WTC11 (cell line): ENCODE data around the gene CYB5D1. TPM values are rescaled to one million over a fixed set of nuclear protein-coding genes. Genes with fewer than 3 reads are reported as not detected.
A peak's percentile ranks its signal among the peaks of the same experiment; 100 is the strongest.

Source experiments
- ATAC-seq: fragments of 200-7000 bp; cut with Tn5 transposase; 2 replicates; pipeline ENCODE4 v1.10.0; 2021; ENCODE audit warnings: mild to moderate bottlenecking, moderate library complexity
- CTCF ChIA-PET: fragments of 300-600 bp; sonication (Branson Sonifier 250); formaldehyde crosslinking; loops from one replicate; lab custom pipeline; 2021; ENCODE audit warnings: antibody characterized with exemption; lab: Charles Lee
- POLR2A ChIA-PET: fragments of 350-600 bp; sonication (Branson Sonifier 250); formaldehyde crosslinking; loops from one replicate; lab custom pipeline; 2021; ENCODE audit warnings: antibody characterized with exemption; lab: Charles Lee
- DNase-seq: peaks from one replicate; pipeline ENCODE4 v3.0.0; 2021; ENCODE audit warnings: low spot score
- H3K27ac Mint-ChIP-seq: 2 replicates; pipeline ENCODE4 v1.8.0; 2021; ENCODE audit warnings: mixed read lengths
- H3K27me3 Mint-ChIP-seq: 2 replicates; pipeline ENCODE4 v1.8.0; 2021; ENCODE audit warnings: low read depth, mild to moderate bottlenecking, moderate library complexity, mixed read lengths
- H3K36me3 Mint-ChIP-seq: 2 replicates; pipeline ENCODE4 v1.8.0; 2021; ENCODE audit warnings: mixed read lengths
- H3K4me1 Mint-ChIP-seq: 2 replicates; pipeline ENCODE4 v1.8.0; 2022; ENCODE audit warnings: mixed read lengths
- H3K4me3 Mint-ChIP-seq: 2 replicates; pipeline ENCODE4 v1.8.0; 2021; ENCODE audit warnings: mild to moderate bottlenecking, moderate library complexity, mixed read lengths
- H3K9me3 Mint-ChIP-seq: 2 replicates; pipeline ENCODE4 v1.8.0; 2021; ENCODE audit warnings: mixed read lengths
- FOXJ3 ChIP-seq: sonication (generic); formaldehyde crosslinking; IDR thresholded peaks from 2 replicates; pipeline ENCODE4 v1.9.0; 2021; ENCODE audit warnings: missing genetic modification reagents, mild to moderate bottlenecking, borderline replicate concordance
- KAT7 ChIP-seq: sonication (generic); formaldehyde crosslinking; IDR thresholded peaks from 2 replicates; pipeline ENCODE4 v1.8.1; 2023; ENCODE audit warnings: missing genetic modification reagents, mild to moderate bottlenecking, borderline replicate concordance
- MXD4 ChIP-seq: fragments of 250-450 bp; sonication (Bioruptor Pico); IDR thresholded peaks from 2 replicates; pipeline ENCODE4 v1.8.0; 2021; ENCODE audit warnings: mild to moderate bottlenecking, moderate library complexity, borderline replicate concordance
- MYBL2 ChIP-seq: sonication (generic); formaldehyde crosslinking; IDR thresholded peaks from 2 replicates; pipeline ENCODE4 v1.8.1; 2023; ENCODE audit warnings: mild to moderate bottlenecking, moderate library complexity, missing genetic modification reagents
- NR3C1 ChIP-seq: sonication (generic); formaldehyde crosslinking; conservative IDR thresholded peaks from 2 replicates; pipeline ENCODE4 v1.8.1; 2023; ENCODE audit warnings: low read depth, mild to moderate bottlenecking, missing genetic modification reagents
- SMAD3 ChIP-seq: sonication (generic); formaldehyde crosslinking; IDR thresholded peaks from 2 replicates; pipeline ENCODE4 v1.8.0; 2022; ENCODE audit warnings: missing genetic modification reagents, mild to moderate bottlenecking, borderline replicate concordance
- SOX15 ChIP-seq: fragments of 250-450 bp; sonication (Bioruptor Pico); IDR thresholded peaks from 2 replicates; pipeline ENCODE4 v1.9.0; 2021; ENCODE audit warnings: mild to moderate bottlenecking
- TCF7 ChIP-seq: sonication (generic); formaldehyde crosslinking; IDR thresholded peaks from 2 replicates; pipeline ENCODE4 v1.8.0; 2022; ENCODE audit warnings: mild to moderate bottlenecking, low read depth, missing genetic modification reagents, moderate library complexity
- ZNF232 ChIP-seq: sonication (generic); formaldehyde crosslinking; IDR thresholded peaks from 2 replicates; pipeline ENCODE4 v1.8.0; 2022; ENCODE audit warnings: mild to moderate bottlenecking, missing genetic modification reagents
- ZNF263 ChIP-seq: sonication (generic); formaldehyde crosslinking; IDR thresholded peaks from 2 replicates; pipeline ENCODE4 v1.8.1; 2022; ENCODE audit warnings: low read depth, mild to moderate bottlenecking, moderate library complexity, missing genetic modification reagents
- ZNF423 ChIP-seq: fragments of 250-450 bp; sonication (Bioruptor Pico); IDR thresholded peaks from 2 replicates; pipeline ENCODE4 v2.1.2; 2022; ENCODE audit warnings: mild to moderate bottlenecking, moderate library complexity
- ZNF671 ChIP-seq: fragments of 250-450 bp; sonication (Bioruptor Pico); IDR thresholded peaks from 2 replicates; pipeline ENCODE4 v1.8.0; 2021; ENCODE audit warnings: mild to moderate bottlenecking
- total RNA-seq: library from RNA; stranded (reverse); gene quantifications from 3 replicates; pipeline ENCODE4 v1.2.3, GENCODE V29; 2021
- TF ChIP-seq, protein P1 (sequence below): sonication (generic); formaldehyde crosslinking; IDR thresholded peaks from 2 replicates; pipeline ENCODE4 v1.8.0; 2023; ENCODE audit warnings: missing genetic modification reagents, mild to moderate bottlenecking, borderline replicate concordance
- TF ChIP-seq, protein P2 (sequence below): sonication (generic); formaldehyde crosslinking; IDR thresholded peaks from 2 replicates; pipeline ENCODE4 v1.8.1; 2023; ENCODE audit warnings: mild to moderate bottlenecking, missing genetic modification reagents
- TF ChIP-seq, protein P3 (sequence below): sonication (generic); formaldehyde crosslinking; IDR thresholded peaks from 2 replicates; pipeline ENCODE4 v1.8.1; 2022; ENCODE audit warnings: mild to moderate bottlenecking, moderate library complexity, missing genetic modification reagents
- TF ChIP-seq, protein P4 (sequence below): sonication (generic); formaldehyde crosslinking; IDR thresholded peaks from 2 replicates; pipeline ENCODE4 v1.8.0; 2022; ENCODE audit warnings: mild to moderate bottlenecking, missing genetic modification reagents
- TF ChIP-seq, protein P5 (sequence below): sonication (generic); formaldehyde crosslinking; IDR thresholded peaks from 2 replicates; pipeline ENCODE4 v1.8.1; 2023; ENCODE audit warnings: mild to moderate bottlenecking, missing genetic modification reagents, moderate library complexity
- TF ChIP-seq, protein P6 (sequence below): sonication (generic); formaldehyde crosslinking; IDR thresholded peaks from 2 replicates; pipeline ENCODE4 v1.8.0; 2023; ENCODE audit warnings: mild to moderate bottlenecking, missing genetic modification reagents
- TF ChIP-seq, protein P7 (sequence below): fragments of 200-600 bp; IDR thresholded peaks from 2 replicates; pipeline ENCODE4 v1.8.0; 2022; ENCODE audit warnings: antibody characterized with exemption
- TF ChIP-seq, protein P8 (sequence below): sonication (generic); formaldehyde crosslinking; conservative IDR thresholded peaks from 2 replicates; pipeline ENCODE4 v1.8.1; 2022; ENCODE audit warnings: mild to moderate bottlenecking, missing genetic modification reagents

Gene CYB5D1
- total RNA-seq, 1 experiment from 2014 or later, result 15.2 TPM

DNA sequence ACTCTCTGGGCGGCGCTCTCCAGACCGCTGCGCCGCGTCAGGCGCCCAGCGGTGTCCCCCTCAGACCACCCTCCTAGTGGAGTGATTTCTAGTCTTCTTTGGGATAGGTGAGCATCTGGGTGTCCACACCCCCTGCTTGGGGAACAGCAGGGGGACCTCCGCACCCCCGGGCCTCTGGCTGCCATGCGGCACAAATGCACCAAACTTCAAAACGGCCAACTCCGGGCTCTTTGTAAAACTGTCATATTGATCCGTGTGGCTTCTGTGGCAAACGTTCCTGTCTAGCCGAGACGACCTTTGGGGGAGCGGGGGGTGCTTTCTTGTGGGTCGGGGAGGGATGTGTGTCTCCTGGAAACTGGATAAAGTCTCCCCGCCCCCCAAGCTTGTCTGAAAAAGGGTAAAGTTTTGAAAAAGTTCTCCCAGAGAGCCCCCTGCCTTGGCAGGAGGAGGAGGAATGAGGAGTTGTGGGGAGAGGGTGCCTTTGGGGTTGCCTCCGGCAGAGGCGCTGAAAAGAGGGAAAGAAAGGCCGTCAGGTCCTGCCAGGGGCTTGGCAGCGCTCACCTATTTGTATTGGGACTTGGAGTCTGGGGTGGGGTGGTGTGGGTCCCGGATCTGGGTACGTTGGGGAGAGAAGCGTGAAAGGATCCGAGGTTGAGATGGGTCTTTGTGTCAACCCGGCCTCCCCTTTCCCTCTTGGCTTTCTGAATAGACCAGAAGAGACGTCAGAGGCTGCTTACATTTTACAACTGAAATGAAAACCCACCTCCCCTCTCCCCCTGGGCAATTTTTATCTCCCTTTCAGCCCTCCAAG, 28.6 kb downstream of the CYB5D1 start:
- Mint-ChIP-seq H3K4me1 (peaks cover 10% of the 10 kb centered on the region), H3K9me3 (no peaks in the 10 kb centered on the region), H3K36me3 (no peaks in the 10 kb centered on the region; the same call in 1 of the 2 replicates), H3K4me3 (no peak overlapping the region), H3K27ac (peak overlapping the region; percentile 81), H3K27me3 (no peaks in the 10 kb centered on the region; the same call in 1 of the 2 replicates)
- TF ChIP-seq, protein P1, sequence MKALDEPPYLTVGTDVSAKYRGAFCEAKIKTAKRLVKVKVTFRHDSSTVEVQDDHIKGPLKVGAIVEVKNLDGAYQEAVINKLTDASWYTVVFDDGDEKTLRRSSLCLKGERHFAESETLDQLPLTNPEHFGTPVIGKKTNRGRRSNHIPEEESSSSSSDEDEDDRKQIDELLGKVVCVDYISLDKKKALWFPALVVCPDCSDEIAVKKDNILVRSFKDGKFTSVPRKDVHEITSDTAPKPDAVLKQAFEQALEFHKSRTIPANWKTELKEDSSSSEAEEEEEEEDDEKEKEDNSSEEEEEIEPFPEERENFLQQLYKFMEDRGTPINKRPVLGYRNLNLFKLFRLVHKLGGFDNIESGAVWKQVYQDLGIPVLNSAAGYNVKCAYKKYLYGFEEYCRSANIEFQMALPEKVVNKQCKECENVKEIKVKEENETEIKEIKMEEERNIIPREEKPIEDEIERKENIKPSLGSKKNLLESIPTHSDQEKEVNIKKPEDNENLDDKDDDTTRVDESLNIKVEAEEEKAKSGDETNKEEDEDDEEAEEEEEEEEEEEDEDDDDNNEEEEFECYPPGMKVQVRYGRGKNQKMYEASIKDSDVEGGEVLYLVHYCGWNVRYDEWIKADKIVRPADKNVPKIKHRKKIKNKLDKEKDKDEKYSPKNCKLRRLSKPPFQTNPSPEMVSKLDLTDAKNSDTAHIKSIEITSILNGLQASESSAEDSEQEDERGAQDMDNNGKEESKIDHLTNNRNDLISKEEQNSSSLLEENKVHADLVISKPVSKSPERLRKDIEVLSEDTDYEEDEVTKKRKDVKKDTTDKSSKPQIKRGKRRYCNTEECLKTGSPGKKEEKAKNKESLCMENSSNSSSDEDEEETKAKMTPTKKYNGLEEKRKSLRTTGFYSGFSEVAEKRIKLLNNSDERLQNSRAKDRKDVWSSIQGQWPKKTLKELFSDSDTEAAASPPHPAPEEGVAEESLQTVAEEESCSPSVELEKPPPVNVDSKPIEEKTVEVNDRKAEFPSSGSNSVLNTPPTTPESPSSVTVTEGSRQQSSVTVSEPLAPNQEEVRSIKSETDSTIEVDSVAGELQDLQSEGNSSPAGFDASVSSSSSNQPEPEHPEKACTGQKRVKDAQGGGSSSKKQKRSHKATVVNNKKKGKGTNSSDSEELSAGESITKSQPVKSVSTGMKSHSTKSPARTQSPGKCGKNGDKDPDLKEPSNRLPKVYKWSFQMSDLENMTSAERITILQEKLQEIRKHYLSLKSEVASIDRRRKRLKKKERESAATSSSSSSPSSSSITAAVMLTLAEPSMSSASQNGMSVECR (CRISPR knock-in tag), result peak; percentile 26; the same call in 1 of the 2 replicates
- TF ChIP-seq ZNF423 (peak; percentile 78; the same call in 1 of the 2 replicates), MYBL2 (CRISPR knock-in tag) (no peak), SMAD3 (CRISPR knock-in tag) (no peak), SOX15 (CRISPR knock-in tag) (no peak), FOXJ3 (CRISPR knock-in tag) (no peak), NR3C1 (CRISPR knock-in tag) (no peak)
- TF ChIP-seq, protein P2, sequence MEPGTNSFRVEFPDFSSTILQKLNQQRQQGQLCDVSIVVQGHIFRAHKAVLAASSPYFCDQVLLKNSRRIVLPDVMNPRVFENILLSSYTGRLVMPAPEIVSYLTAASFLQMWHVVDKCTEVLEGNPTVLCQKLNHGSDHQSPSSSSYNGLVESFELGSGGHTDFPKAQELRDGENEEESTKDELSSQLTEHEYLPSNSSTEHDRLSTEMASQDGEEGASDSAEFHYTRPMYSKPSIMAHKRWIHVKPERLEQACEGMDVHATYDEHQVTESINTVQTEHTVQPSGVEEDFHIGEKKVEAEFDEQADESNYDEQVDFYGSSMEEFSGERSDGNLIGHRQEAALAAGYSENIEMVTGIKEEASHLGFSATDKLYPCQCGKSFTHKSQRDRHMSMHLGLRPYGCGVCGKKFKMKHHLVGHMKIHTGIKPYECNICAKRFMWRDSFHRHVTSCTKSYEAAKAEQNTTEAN, result no peak
- TF ChIP-seq, protein P3, sequence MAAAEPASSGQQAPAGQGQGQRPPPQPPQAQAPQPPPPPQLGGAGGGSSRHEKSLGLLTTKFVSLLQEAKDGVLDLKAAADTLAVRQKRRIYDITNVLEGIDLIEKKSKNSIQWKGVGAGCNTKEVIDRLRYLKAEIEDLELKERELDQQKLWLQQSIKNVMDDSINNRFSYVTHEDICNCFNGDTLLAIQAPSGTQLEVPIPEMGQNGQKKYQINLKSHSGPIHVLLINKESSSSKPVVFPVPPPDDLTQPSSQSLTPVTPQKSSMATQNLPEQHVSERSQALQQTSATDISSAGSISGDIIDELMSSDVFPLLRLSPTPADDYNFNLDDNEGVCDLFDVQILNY (CRISPR knock-in tag), result no peak
- TF ChIP-seq, protein P4, sequence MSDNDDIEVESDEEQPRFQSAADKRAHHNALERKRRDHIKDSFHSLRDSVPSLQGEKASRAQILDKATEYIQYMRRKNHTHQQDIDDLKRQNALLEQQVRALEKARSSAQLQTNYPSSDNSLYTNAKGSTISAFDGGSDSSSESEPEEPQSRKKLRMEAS (CRISPR knock-in tag), result 0 out of 2 replicates have a peak, but pooled peaks have one; percentile 15
- ChIA-PET POLR2A (no interaction called here), CTCF (interaction anchor here (0.7 to 1.3 kb wide), 3 partner anchors 30 to 131 kb away, joined by 3 to 5 read pairs (median 4); partner anchors contain the start of gene RNF227)
- ATAC-seq, result peak; percentile 10
- DNase-seq, result peak; percentile 46

DNA sequence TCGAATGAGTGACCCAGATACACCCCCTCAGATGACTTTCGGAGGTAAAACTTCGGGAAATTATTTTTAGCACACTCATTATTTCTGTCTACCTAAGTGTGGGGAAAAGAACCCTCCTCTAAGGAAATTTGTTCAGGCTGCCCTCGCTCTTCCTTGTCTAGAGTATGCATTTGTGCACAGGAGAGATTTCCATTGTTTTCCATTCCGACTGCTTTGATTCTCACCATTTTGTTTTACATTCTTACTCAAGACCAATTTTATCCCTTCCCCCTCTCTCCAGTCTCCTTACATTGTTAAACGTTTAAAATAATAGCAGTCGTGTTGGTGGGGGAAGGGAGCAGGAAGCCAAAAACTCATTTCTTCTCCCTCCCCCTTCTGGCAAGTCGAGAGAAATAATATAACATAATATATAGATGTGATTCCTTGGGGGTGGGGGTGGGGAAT, 29.3 kb downstream of the CYB5D1 start:
- Mint-ChIP-seq H3K27ac (no peak overlapping the region), H3K4me3 (no peak overlapping the region), H3K36me3 (no peaks in the 10 kb centered on the region; the same call in 1 of the 2 replicates), H3K27me3 (no peaks in the 10 kb centered on the region; the same call in 1 of the 2 replicates), H3K4me1 (peaks cover 10% of the 10 kb centered on the region), H3K9me3 (no peaks in the 10 kb centered on the region)
- no peak for ATAC-seq
- DNase-seq, result no peak
- ChIA-PET POLR2A (no interaction called here), CTCF (no interaction called here)
- TF ChIP-seq TCF7 (CRISPR knock-in tag) (no peak), SOX15 (CRISPR knock-in tag) (no peak), MXD4 (CRISPR knock-in tag) (no peak), ZNF263 (CRISPR knock-in tag) (no peak), ZNF671 (CRISPR knock-in tag) (no peak), KAT7 (no peak), ZNF232 (CRISPR knock-in tag) (no peak)
- TF ChIP-seq, protein P5, sequence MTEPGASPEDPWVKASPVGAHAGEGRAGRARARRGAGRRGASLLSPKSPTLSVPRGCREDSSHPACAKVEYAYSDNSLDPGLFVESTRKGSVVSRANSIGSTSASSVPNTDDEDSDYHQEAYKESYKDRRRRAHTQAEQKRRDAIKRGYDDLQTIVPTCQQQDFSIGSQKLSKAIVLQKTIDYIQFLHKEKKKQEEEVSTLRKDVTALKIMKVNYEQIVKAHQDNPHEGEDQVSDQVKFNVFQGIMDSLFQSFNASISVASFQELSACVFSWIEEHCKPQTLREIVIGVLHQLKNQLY (CRISPR knock-in tag), result no peak
- TF ChIP-seq, protein P6, sequence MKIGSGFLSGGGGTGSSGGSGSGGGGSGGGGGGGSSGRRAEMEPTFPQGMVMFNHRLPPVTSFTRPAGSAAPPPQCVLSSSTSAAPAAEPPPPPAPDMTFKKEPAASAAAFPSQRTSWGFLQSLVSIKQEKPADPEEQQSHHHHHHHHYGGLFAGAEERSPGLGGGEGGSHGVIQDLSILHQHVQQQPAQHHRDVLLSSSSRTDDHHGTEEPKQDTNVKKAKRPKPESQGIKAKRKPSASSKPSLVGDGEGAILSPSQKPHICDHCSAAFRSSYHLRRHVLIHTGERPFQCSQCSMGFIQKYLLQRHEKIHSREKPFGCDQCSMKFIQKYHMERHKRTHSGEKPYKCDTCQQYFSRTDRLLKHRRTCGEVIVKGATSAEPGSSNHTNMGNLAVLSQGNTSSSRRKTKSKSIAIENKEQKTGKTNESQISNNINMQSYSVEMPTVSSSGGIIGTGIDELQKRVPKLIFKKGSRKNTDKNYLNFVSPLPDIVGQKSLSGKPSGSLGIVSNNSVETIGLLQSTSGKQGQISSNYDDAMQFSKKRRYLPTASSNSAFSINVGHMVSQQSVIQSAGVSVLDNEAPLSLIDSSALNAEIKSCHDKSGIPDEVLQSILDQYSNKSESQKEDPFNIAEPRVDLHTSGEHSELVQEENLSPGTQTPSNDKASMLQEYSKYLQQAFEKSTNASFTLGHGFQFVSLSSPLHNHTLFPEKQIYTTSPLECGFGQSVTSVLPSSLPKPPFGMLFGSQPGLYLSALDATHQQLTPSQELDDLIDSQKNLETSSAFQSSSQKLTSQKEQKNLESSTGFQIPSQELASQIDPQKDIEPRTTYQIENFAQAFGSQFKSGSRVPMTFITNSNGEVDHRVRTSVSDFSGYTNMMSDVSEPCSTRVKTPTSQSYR (CRISPR knock-in tag), result no peak
- TF ChIP-seq, protein P7, sequence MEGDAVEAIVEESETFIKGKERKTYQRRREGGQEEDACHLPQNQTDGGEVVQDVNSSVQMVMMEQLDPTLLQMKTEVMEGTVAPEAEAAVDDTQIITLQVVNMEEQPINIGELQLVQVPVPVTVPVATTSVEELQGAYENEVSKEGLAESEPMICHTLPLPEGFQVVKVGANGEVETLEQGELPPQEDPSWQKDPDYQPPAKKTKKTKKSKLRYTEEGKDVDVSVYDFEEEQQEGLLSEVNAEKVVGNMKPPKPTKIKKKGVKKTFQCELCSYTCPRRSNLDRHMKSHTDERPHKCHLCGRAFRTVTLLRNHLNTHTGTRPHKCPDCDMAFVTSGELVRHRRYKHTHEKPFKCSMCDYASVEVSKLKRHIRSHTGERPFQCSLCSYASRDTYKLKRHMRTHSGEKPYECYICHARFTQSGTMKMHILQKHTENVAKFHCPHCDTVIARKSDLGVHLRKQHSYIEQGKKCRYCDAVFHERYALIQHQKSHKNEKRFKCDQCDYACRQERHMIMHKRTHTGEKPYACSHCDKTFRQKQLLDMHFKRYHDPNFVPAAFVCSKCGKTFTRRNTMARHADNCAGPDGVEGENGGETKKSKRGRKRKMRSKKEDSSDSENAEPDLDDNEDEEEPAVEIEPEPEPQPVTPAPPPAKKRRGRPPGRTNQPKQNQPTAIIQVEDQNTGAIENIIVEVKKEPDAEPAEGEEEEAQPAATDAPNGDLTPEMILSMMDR, result no peak
- TF ChIP-seq, protein P8, sequence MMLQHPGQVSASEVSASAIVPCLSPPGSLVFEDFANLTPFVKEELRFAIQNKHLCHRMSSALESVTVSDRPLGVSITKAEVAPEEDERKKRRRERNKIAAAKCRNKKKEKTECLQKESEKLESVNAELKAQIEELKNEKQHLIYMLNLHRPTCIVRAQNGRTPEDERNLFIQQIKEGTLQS (CRISPR knock-in tag), result no peak
